K562 (cell line): Measurements from ENCODE around the gene BSCL2. TPM values are rescaled to one million over a fixed set of nuclear protein-coding genes. Genes with fewer than 3 reads are reported as not detected.

ENCODE experiments used
- CBX1 ChIP-seq: sonication (generic); IDR thresholded peaks from 2 replicates; pipeline ENCODE4 v1.6.1; 2016; ENCODE audit warnings: antibody characterized with exemption, low read depth, mild to moderate bottlenecking
- CEBPB ChIP-seq: fragments of 450-650 bp; IDR thresholded peaks from 2 replicates; pipeline ENCODE4 v1.6.1; 2016; ENCODE audit warnings: missing genetic modification characterization, missing compliant biosample characterization
- HMG20B ChIP-seq: fragments of 250-450 bp; sonication (Bioruptor Pico); IDR thresholded peaks from 2 replicates; pipeline ENCODE4 v1.5.0; 2021; ENCODE audit warnings: mild to moderate bottlenecking
- MTA3 ChIP-seq: fragments of 450-650 bp; formaldehyde crosslinking; IDR thresholded peaks from 2 replicates; pipeline ENCODE4 v1.6.1; 2017; ENCODE audit warnings: mild to moderate bottlenecking, borderline replicate concordance
- NR2C1 ChIP-seq, 2 experiments: fragments of 450-650 bp; IDR thresholded peaks; 2 replicates each; pipeline ENCODE4 v1.6.1; 2017; ENCODE audit warnings: mild to moderate bottlenecking in 2 of 2, antibody characterized with exemption in 1 of 2, inconsistent platforms in 1 of 2, missing compliant biosample characterization in 1 of 2, missing genetic modification characterization in 1 of 2
- POLR2H ChIP-seq: IDR thresholded peaks from 2 replicates; pipeline ENCODE4 v1.6.1; 2016; ENCODE audit warnings: missing genetic modification characterization, low read depth, mild to moderate bottlenecking, control low read depth, missing compliant biosample characterization, moderate library complexity
- SREBF2 ChIP-seq: sonication (generic); formaldehyde crosslinking; IDR thresholded peaks from 2 replicates; pipeline ENCODE4 v1.4.0; 2020; ENCODE audit warnings: mild to moderate bottlenecking, missing genetic modification reagents
- SRSF1 ChIP-seq: fragments of 200-400 bp; formaldehyde crosslinking; IDR thresholded peaks from 2 replicates; pipeline ENCODE4 v1.6.1; 2017; ENCODE audit warnings: mild to moderate bottlenecking, low read depth, low read length, moderate library complexity
- ZNF175 ChIP-seq: fragments of 200-800 bp; sonication (Bioruptor generic); IDR thresholded peaks from 2 replicates; pipeline ENCODE4 v1.6.1; 2016; ENCODE audit warnings: low read depth, mild to moderate bottlenecking, missing genetic modification characterization, missing compliant biosample characterization
- ZNF217 ChIP-seq: sonication (generic); formaldehyde crosslinking; IDR thresholded peaks from 2 replicates; pipeline ENCODE4 v1.8.0; 2022; ENCODE audit warnings: mild to moderate bottlenecking, missing genetic modification reagents
- ZNF408 ChIP-seq: fragments of 250-450 bp; sonication (Bioruptor Pico); IDR thresholded peaks from 2 replicates; pipeline ENCODE4 v1.4.0; 2020; ENCODE audit warnings: low read depth, mild to moderate bottlenecking, moderate library complexity
- ZNF780A ChIP-seq: fragments of 250-450 bp; sonication (Bioruptor Pico); IDR thresholded peaks from 2 replicates; pipeline ENCODE4 v1.5.0; 2021; ENCODE audit warnings: mild to moderate bottlenecking
- ZNF785 ChIP-seq: fragments of 250-450 bp; sonication (Bioruptor Pico); IDR thresholded peaks from 2 replicates; pipeline ENCODE4 v1.4.0; 2020; ENCODE audit warnings: mild to moderate bottlenecking
- polyA plus RNA-seq, 8 experiments: library from polyadenylated mRNA; depleted of rRNA in 4 of 8; stranded (reverse) in 5 of 8; unstranded in 3 of 8; fragments of >200 nt; fragmentation: Nextera tagmentation in 2 of 8; fragmentation: Illumina TruSeq in 1 of 8; extraction: Ambion mirVana in 2 of 8; extraction: Trizol in 1 of 8; gene quantifications; 2 replicates each; pipeline versions ENCODE4 v1.2.1 to v1.2.3, GENCODE V29; 2011 to 2014; ENCODE audit warnings: inconsistent platforms in 1 of 8, missing spikeins in 1 of 8
- total RNA-seq, 7 experiments: library from RNA; depleted of rRNA in 6 of 7; stranded (reverse); fragments of >200 nt in 6 of 7; fragmentation: Illumina TruSeq in 2 of 7; extraction: Trizol in 2 of 7; gene quantifications; 2 replicates each; pipeline versions ENCODE4 v1.2.1 to v1.2.3, GENCODE V29; 2011 to 2021; ENCODE audit warnings: low replicate concordance in 1 of 7
- TF ChIP-seq, protein P1 (sequence below): fragments of 450-650 bp; formaldehyde crosslinking; IDR thresholded peaks from 2 replicates; pipeline ENCODE4 v1.4.0; 2020; ENCODE audit warnings: mild to moderate bottlenecking, moderate library complexity
- TF ChIP-seq, protein P2 (sequence below): fragments of 450-650 bp; formaldehyde crosslinking; IDR thresholded peaks from 2 replicates; pipeline ENCODE4 v1.4.0; 2020; ENCODE audit warnings: mild to moderate bottlenecking, mixed read lengths
- TF ChIP-seq, protein P3 (sequence below): fragments of 450-650 bp; formaldehyde crosslinking; IDR thresholded peaks from 2 replicates; pipeline ENCODE4 v1.4.0; 2020; ENCODE audit warnings: mild to moderate bottlenecking, moderate library complexity
- TF ChIP-seq, protein P4 (sequence below): sonication (generic); formaldehyde crosslinking; IDR thresholded peaks from 2 replicates; pipeline ENCODE4 v1.8.0; 2023; ENCODE audit warnings: mild to moderate bottlenecking, missing genetic modification reagents
- TF ChIP-seq, protein P5 (sequence below), 2 experiments: fragments of 200-800 bp in 1 of 2; sonication (Bioruptor generic) in 1 of 2; sonication (generic) in 1 of 2; formaldehyde crosslinking in 1 of 2; IDR thresholded peaks in 1 of 2; conservative IDR thresholded peaks in 1 of 2; 2 replicates each; pipeline versions ENCODE4 v1.5.0 to v1.6.1; 2016 to 2020; ENCODE audit warnings: missing compliant biosample characterization in 1 of 2, missing genetic modification characterization in 1 of 2, missing genetic modification reagents in 1 of 2
- TF ChIP-seq, protein P6 (sequence below): sonication (generic); formaldehyde crosslinking; IDR thresholded peaks from 2 replicates; pipeline ENCODE4 v1.8.0; 2022; ENCODE audit warnings: mild to moderate bottlenecking, missing genetic modification reagents

Gene BSCL2
- total and polyA plus RNA-seq, 9 of the 15 experiments (the other 6 are each of a cell fraction or from before 2014, with no cell fraction given), result 18.9 to 51.7 (median 35.2) TPM

DNA sequence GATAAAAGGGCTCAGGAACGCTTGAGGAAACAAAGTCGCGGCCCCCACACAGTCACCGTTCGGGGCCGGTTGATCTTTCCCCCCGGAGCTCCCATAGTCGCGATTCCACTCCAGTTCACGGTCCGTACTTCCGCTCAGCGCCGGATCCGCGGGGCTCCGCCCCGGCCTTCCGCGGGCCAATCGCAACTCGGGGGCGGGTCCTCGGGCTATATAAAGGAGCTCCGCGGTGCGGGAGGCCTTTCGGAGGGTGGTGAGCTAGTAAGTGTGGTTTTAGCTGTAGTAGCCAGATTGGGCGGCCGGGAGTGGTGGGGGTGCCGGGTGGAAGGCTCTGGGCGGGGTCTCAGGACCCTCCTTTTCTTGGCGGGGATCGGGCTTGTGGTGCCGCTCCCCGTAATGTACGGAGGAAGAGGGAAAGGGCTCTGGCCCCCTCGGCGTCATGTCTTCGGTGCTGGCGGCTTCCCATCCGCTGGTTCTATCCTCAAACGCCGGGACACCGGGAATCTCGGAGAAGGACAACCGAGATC lies 42.1 kb downstream of the BSCL2 start, which contains the start of the genes C11orf98 and CSKMT (continued):
- TF ChIP-seq, protein P1, sequence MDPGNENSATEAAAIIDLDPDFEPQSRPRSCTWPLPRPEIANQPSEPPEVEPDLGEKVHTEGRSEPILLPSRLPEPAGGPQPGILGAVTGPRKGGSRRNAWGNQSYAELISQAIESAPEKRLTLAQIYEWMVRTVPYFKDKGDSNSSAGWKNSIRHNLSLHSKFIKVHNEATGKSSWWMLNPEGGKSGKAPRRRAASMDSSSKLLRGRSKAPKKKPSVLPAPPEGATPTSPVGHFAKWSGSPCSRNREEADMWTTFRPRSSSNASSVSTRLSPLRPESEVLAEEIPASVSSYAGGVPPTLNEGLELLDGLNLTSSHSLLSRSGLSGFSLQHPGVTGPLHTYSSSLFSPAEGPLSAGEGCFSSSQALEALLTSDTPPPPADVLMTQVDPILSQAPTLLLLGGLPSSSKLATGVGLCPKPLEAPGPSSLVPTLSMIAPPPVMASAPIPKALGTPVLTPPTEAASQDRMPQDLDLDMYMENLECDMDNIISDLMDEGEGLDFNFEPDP, result peak; percentile 72; the same call in 1 of the 2 replicates
- TF ChIP-seq, protein P2, sequence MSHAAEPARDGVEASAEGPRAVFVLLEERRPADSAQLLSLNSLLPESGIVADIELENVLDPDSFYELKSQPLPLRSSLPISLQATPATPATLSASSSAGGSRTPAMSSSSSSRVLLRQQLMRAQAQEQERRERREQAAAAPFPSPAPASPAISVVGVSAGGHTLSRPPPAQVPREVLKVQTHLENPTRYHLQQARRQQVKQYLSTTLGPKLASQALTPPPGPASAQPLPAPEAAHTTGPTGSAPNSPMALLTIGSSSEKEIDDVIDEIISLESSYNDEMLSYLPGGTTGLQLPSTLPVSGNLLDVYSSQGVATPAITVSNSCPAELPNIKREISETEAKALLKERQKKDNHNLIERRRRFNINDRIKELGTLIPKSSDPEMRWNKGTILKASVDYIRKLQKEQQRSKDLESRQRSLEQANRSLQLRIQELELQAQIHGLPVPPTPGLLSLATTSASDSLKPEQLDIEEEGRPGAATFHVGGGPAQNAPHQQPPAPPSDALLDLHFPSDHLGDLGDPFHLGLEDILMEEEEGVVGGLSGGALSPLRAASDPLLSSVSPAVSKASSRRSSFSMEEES (CRISPR knock-in tag), result peak; percentile 36
- TF ChIP-seq POLR2H (tag) (peak; percentile 98), ZNF780A (CRISPR knock-in tag) (peak; percentile 84), ZNF408 (CRISPR knock-in tag) (no peak), SRSF1 (no peak), HMG20B (CRISPR knock-in tag) (peak; percentile 93), ZNF217 (no peak), ZNF175 (CRISPR knock-in tag) (no peak), NR2C1 (IDR thresholded peaks at IDR 0.05) (no peak), NR2C1 (tag; IDR thresholded peaks at IDR 0.05) (peak; percentile 48; the same call in 1 of the 2 replicates), ZNF785 (no peak), CBX1 (peak; percentile 97), MTA3 (peak; percentile 100), SREBF2 (0 out of 2 replicates have a peak, but pooled peaks have one; percentile 56), CEBPB (no peak)
- TF ChIP-seq, protein P3, sequence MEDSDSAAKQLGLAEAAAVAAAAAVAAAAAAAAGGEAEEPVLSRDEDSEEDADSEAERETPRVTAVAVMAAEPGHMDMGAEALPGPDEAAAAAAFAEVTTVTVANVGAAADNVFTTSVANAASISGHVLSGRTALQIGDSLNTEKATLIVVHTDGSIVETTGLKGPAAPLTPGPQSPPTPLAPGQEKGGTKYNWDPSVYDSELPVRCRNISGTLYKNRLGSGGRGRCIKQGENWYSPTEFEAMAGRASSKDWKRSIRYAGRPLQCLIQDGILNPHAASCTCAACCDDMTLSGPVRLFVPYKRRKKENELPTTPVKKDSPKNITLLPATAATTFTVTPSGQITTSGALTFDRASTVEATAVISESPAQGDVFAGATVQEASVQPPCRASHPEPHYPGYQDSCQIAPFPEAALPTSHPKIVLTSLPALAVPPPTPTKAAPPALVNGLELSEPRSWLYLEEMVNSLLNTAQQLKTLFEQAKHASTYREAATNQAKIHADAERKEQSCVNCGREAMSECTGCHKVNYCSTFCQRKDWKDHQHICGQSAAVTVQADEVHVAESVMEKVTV (CRISPR knock-in tag), result 0 out of 2 replicates have a peak, but pooled peaks have one; percentile 8
- TF ChIP-seq, protein P4, sequence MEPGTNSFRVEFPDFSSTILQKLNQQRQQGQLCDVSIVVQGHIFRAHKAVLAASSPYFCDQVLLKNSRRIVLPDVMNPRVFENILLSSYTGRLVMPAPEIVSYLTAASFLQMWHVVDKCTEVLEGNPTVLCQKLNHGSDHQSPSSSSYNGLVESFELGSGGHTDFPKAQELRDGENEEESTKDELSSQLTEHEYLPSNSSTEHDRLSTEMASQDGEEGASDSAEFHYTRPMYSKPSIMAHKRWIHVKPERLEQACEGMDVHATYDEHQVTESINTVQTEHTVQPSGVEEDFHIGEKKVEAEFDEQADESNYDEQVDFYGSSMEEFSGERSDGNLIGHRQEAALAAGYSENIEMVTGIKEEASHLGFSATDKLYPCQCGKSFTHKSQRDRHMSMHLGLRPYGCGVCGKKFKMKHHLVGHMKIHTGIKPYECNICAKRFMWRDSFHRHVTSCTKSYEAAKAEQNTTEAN (CRISPR knock-in tag), result no peak
- TF ChIP-seq, protein P5, sequence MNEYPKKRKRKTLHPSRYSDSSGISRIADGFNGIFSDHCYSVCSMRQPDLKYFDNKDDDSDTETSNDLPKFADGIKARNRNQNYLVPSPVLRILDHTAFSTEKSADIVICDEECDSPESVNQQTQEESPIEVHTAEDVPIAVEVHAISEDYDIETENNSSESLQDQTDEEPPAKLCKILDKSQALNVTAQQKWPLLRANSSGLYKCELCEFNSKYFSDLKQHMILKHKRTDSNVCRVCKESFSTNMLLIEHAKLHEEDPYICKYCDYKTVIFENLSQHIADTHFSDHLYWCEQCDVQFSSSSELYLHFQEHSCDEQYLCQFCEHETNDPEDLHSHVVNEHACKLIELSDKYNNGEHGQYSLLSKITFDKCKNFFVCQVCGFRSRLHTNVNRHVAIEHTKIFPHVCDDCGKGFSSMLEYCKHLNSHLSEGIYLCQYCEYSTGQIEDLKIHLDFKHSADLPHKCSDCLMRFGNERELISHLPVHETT (CRISPR knock-in tag; conservative IDR thresholded peaks at IDR 0.05 in 1 of 2, IDR thresholded peaks at IDR 0.05 in 1 of 2), result peak in 1 of 2 experiments; percentile 49; a peak in 1 of 4 replicates
- TF ChIP-seq, protein P6, sequence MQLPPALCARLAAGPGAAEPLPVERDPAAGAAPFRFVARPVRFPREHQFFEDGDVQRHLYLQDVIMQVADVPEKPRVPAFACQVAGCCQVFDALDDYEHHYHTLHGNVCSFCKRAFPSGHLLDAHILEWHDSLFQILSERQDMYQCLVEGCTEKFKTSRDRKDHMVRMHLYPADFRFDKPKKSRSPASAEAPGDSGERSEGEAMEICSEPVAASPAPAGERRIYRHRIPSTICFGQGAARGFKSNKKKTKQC (CRISPR knock-in tag), result no peak; the same call in 1 of the 2 replicates
